Activated T-helper 2 cell treated with anti-CD3 and anti-CD28 coated beads, Interferon-gamma antibody, Interleukin-2, Interleukin-4, amounts not matched to agents 10 μg/mL and 5 μg/mL and 100 μg/mL, durations not matched to agents 14 hours and 24 hours and 36 hours (primary cell): ENCODE measurements around the gene DSCAML1. TPM values are rescaled to one million over a fixed set of nuclear protein-coding genes. Genes with fewer than 3 reads are reported as not detected.

ENCODE experiments used
- DNase-seq: peaks from one replicate; pipeline ENCODE4 v3.0.0; 2021; ENCODE audit warnings: low spot score
- H3K27ac Mint-ChIP-seq: one replicate; pipeline ENCODE4 v1.8.0; 2021; ENCODE audit warnings: mixed read lengths
- H3K27me3 Mint-ChIP-seq: one replicate; pipeline ENCODE4 v1.8.0; 2021; ENCODE audit warnings: low read depth, mixed read lengths
- H3K36me3 Mint-ChIP-seq: one replicate; pipeline ENCODE4 v1.8.0; 2021; ENCODE audit warnings: low read depth, mixed read lengths
- H3K4me1 Mint-ChIP-seq: one replicate; pipeline ENCODE4 v1.8.0; 2021; ENCODE audit warnings: low read depth, mixed read lengths
- H3K4me3 Mint-ChIP-seq: one replicate; pipeline ENCODE4 v1.8.0; 2021; ENCODE audit warnings: low read depth, mild to moderate bottlenecking, moderate library complexity, mixed read lengths
- H3K9me3 Mint-ChIP-seq: one replicate; pipeline ENCODE4 v1.8.0; 2021; ENCODE audit warnings: mixed read lengths
- intact Hi-C: fragments of 100-400 bp; cut with micrococcal nuclease; formaldehyde crosslinking; loops from one replicate; pipeline ENCODE4 v1.15.1; 2023
- total RNA-seq: library from RNA; stranded (reverse); gene quantifications from 2 replicates; pipeline ENCODE4 v1.2.3, GENCODE V29; 2022

The DSCAML1 gene
- total RNA-seq, 1 donor from 2014 or later = not detected

DNA sequence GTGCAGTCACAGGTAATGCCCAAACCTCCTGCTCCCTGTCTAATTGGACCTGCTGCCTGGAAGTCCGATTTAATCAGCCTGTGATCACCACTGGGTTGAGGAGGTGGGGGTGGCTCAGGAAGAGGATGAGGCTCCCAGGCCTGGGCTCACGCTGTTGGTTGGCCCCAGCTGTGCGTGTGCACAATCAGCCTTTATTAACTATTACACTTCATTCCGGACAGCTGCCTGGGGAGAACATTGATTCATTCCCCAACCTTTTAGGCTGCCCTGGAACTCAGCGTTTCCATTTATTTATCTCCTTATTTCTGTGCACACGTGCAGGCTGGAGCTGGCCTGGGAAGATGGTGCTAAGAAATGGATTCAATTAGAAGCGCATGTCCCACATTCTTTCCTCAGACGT is 123.4 kb downstream of the DSCAML1 start:
- intact Hi-C loops = no loop called here
- Mint-ChIP-seq H3K27me3 (peaks cover 3% of the 10 kb centered on the region), H3K9me3 (no peaks in the 10 kb centered on the region), H3K27ac (no peak overlapping the region), H3K36me3 (no peaks in the 10 kb centered on the region), H3K4me3 (no peak overlapping the region), H3K4me1 (peaks cover 3% of the 10 kb centered on the region)
- DNase-seq = no peak

- no peaks in the 10 kb centered on the region for H3K27me3 Mint-ChIP-seq
- no peaks in the 10 kb centered on the region for H3K36me3 Mint-ChIP-seq
- H3K4me1 Mint-ChIP-seq = peaks cover 3% of the 10 kb centered on the region
- intact Hi-C loops = no loop called here
- no peak overlapping the region for H3K4me3 Mint-ChIP-seq
- no peak for DNase-seq
- no peaks in the 10 kb centered on the region for H3K9me3 Mint-ChIP-seq
- no peak overlapping the region for H3K27ac Mint-ChIP-seq
Measured at GRCh38 chr11:117671370-117671769, 125.6 kb downstream of the DSCAML1 start.

GRCh38 chr11:117670924-117671323 is 126.1 kb downstream of the DSCAML1 start:
- no peak for DNase-seq
- Mint-ChIP-seq H3K4me1 (peaks cover 1% of the 10 kb centered on the region), H3K27ac (no peak overlapping the region), H3K27me3 (no peaks in the 10 kb centered on the region), H3K36me3 (no peaks in the 10 kb centered on the region), H3K9me3 (no peaks in the 10 kb centered on the region), H3K4me3 (no peak overlapping the region)
- intact Hi-C loops = no loop called here

DNA sequence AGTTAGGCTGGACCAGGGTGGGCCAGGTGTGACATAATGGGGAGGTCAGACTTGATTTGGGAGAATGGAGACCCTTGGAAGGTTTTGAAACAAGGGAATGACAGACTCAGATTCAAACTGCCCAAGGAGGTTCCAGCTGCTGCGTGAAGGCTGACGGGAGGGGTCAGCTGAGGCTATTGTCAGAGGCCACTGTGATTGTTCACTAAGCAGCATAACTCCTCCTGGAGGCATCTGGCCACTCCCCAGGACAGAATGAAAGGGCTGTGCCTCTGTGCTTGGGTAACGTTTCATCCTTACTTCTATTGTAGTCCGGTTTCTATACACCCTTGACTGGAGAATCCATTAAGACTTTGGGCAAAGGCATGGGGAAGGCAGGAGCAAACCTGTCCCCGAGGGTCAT is 126.6 kb downstream of the DSCAML1 start:
- H3K4me1 Mint-ChIP-seq = no peaks in the 10 kb centered on the region
- no peak overlapping the region for H3K4me3 Mint-ChIP-seq
- intact Hi-C loops = no loop called here
- DNase-seq = no peak
- H3K27ac Mint-ChIP-seq = no peak overlapping the region
- no peaks in the 10 kb centered on the region for H3K27me3 Mint-ChIP-seq
- no peaks in the 10 kb centered on the region for H3K36me3 Mint-ChIP-seq
- no peaks in the 10 kb centered on the region for H3K9me3 Mint-ChIP-seq

- H3K9me3 Mint-ChIP-seq = no peaks in the 10 kb centered on the region
- intact Hi-C loops = no loop called here
Measured at GRCh38 chr11:117669616-117670015, 127.4 kb downstream of the DSCAML1 start.

DNA sequence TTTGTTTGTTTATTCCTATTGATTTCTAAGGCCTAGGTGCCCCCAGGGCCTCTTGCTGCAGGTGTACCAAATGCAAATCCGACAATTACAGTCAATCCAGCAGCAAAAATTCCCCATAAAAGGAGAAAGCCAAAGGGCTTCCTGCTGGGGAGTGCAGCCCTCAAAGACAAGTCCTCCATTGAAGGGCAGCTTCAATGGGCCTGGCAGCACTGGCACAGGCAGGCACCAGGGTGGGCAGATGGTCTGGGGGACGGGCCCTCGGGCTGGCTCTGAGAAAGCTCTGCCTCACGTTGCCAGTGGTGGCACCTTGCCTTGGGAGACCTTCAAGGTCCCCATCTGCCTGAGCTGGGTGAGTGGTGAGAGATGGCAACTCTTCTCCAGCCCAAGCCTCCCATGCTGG is 128.0 kb downstream of the DSCAML1 start:
- H3K4me1 Mint-ChIP-seq = no peaks in the 10 kb centered on the region
- H3K27ac Mint-ChIP-seq = no peak overlapping the region
- intact Hi-C loops = no loop called here
- H3K27me3 Mint-ChIP-seq = no peaks in the 10 kb centered on the region
- H3K4me3 Mint-ChIP-seq = no peak overlapping the region
- H3K36me3 Mint-ChIP-seq = no peaks in the 10 kb centered on the region
- H3K9me3 Mint-ChIP-seq = no peaks in the 10 kb centered on the region
- no peak for DNase-seq

More at GRCh38 chr11:117669616-117670015, 127.4 kb downstream of the DSCAML1 start:
- no peak overlapping the region for H3K27ac Mint-ChIP-seq
- H3K4me3 Mint-ChIP-seq = no peak overlapping the region
- no peaks in the 10 kb centered on the region for H3K36me3 Mint-ChIP-seq
- H3K27me3 Mint-ChIP-seq = no peaks in the 10 kb centered on the region
- no peak for DNase-seq
- H3K4me1 Mint-ChIP-seq = no peaks in the 10 kb centered on the region

GRCh38 chr11:117668321-117668751 is 128.7 kb downstream of the DSCAML1 start:
- Mint-ChIP-seq H3K27me3 (peaks cover 3% of the 10 kb centered on the region), H3K36me3 (no peaks in the 10 kb centered on the region), H3K27ac (no peak overlapping the region), H3K9me3 (no peaks in the 10 kb centered on the region), H3K4me1 (no peaks in the 10 kb centered on the region), H3K4me3 (no peak overlapping the region)
- no peak for DNase-seq
- intact Hi-C loops = no loop called here

- Mint-ChIP-seq H3K27ac (no peak overlapping the region), H3K9me3 (no peaks in the 10 kb centered on the region)
Measured at GRCh38 chr11:117664897-117665296, 132.1 kb downstream of the DSCAML1 start.

DNA sequence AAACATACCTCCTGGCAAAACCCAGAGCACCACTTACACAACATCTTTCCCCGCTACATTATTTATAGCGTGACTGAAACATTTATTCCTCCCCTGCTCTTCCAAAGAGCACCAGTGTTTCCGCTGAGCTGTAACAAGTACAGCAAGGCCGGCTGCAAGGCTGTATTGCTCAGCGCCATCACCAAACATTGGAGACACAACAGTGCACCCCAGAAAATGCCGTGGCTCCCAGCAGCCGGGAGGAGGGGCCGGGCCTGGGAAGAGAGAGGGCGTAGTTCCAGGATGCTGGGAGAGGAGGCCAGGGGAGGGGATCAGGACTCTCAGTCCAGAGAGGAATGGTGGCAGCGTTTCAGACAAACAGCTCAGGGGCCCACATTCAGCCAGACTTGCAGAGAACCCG is 133.2 kb downstream of the DSCAML1 start:
- no peaks in the 10 kb centered on the region for H3K4me1 Mint-ChIP-seq
- no peak for DNase-seq
- no peaks in the 10 kb centered on the region for H3K36me3 Mint-ChIP-seq
- H3K27ac Mint-ChIP-seq = no peak overlapping the region
- no peaks in the 10 kb centered on the region for H3K9me3 Mint-ChIP-seq
- intact Hi-C loops = no loop called here
- no peak overlapping the region for H3K4me3 Mint-ChIP-seq
- H3K27me3 Mint-ChIP-seq = peaks cover 5% of the 10 kb centered on the region

More at GRCh38 chr11:117664897-117665296, 132.1 kb downstream of the DSCAML1 start:
- intact Hi-C loops = no loop called here
- H3K36me3 Mint-ChIP-seq = no peaks in the 10 kb centered on the region
- no peak for DNase-seq
- H3K27me3 Mint-ChIP-seq = peaks cover 3% of the 10 kb centered on the region
- no peak overlapping the region for H3K4me3 Mint-ChIP-seq
- no peaks in the 10 kb centered on the region for H3K4me1 Mint-ChIP-seq

DNA sequence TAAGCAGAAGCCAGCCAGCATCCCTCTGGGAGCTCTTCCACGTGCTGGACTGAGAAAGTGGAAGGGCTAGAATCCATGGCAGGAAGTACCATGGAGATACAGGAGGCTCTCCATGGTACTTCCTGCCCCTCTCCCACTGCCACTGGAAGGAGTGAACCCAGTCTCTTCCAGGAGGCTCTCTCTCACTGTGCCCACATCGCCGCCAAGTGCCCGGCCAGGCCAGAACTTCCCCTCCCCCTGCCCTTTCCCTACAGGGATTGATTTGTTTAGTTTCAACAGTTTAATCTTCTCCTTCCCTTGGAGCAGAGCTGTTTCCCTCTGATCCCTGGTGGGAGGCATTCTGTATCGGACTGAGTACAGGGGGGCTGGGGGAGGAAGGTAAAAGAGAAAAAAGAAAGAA is 133.6 kb downstream of the DSCAML1 start:
- no peak overlapping the region for H3K27ac Mint-ChIP-seq
- H3K4me3 Mint-ChIP-seq = no peak overlapping the region
- H3K9me3 Mint-ChIP-seq = no peaks in the 10 kb centered on the region
- no peaks in the 10 kb centered on the region for H3K36me3 Mint-ChIP-seq
- intact Hi-C loops = no loop called here
- H3K27me3 Mint-ChIP-seq = peaks cover 5% of the 10 kb centered on the region
- no peak for DNase-seq
- H3K4me1 Mint-ChIP-seq = no peaks in the 10 kb centered on the region

GRCh38 chr11:117662671-117663269 is 134.2 kb downstream of the DSCAML1 start:
- H3K27ac Mint-ChIP-seq = no peak overlapping the region
- no peak for DNase-seq
- intact Hi-C loops = no loop called here
- H3K4me3 Mint-ChIP-seq = no peak overlapping the region
- peaks cover 5% of the 10 kb centered on the region for H3K27me3 Mint-ChIP-seq
- no peaks in the 10 kb centered on the region for H3K9me3 Mint-ChIP-seq
- H3K4me1 Mint-ChIP-seq = no peaks in the 10 kb centered on the region
- no peaks in the 10 kb centered on the region for H3K36me3 Mint-ChIP-seq

GRCh38 chr11:117662255-117662654 is 134.8 kb downstream of the DSCAML1 start:
- Mint-ChIP-seq H3K4me1 (no peaks in the 10 kb centered on the region), H3K27me3 (peaks cover 5% of the 10 kb centered on the region), H3K9me3 (no peaks in the 10 kb centered on the region), H3K27ac (no peak overlapping the region), H3K4me3 (no peak overlapping the region), H3K36me3 (no peaks in the 10 kb centered on the region)
- DNase-seq = no peak
- intact Hi-C loops = no loop called here

GRCh38 chr11:117658809-117659208 is 138.2 kb downstream of the DSCAML1 start:
- Mint-ChIP-seq H3K36me3 (no peaks in the 10 kb centered on the region), H3K27me3 (peaks cover 5% of the 10 kb centered on the region), H3K4me3 (no peak overlapping the region), H3K27ac (no peak overlapping the region), H3K4me1 (no peaks in the 10 kb centered on the region), H3K9me3 (no peaks in the 10 kb centered on the region)
- DNase-seq = no peak
- intact Hi-C loops = no loop called here

DNA sequence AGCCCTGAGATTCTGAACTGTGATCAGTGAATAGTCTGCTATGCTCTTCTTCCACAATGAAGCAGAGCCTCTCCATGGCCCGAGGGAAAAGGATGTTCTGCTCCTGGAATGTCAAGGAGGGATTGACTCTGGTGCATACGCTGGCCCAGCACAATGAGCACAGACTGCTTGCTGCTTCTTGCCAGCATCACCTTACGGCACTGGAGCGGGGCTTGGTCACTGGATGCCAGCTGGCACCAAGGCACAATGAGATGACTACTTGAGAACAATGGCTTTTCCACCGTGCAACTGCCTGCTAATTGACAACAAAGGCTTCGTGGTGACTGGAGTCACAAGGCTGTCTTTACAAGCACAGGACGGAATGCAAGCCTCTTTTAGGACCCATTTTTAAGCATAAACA is 139.2 kb downstream of the DSCAML1 start:
- no peaks in the 10 kb centered on the region for H3K36me3 Mint-ChIP-seq
- no peak overlapping the region for H3K4me3 Mint-ChIP-seq
- no peak overlapping the region for H3K27ac Mint-ChIP-seq
- peaks cover 2% of the 10 kb centered on the region for H3K27me3 Mint-ChIP-seq
- no peak for DNase-seq
- no peaks in the 10 kb centered on the region for H3K4me1 Mint-ChIP-seq
- intact Hi-C loops = no loop called here
- H3K9me3 Mint-ChIP-seq = no peaks in the 10 kb centered on the region
